Neural cell (in vitro differentiated cells): ENCODE measurements around the gene TIAL1. TPM values are rescaled to one million over a fixed set of nuclear protein-coding genes. Genes with fewer than 3 reads are reported as not detected.

Experiments
- H2AFZ ChIP-seq: fragments of 200-600, 300-800 bp; sonication (generic), shearing (Covaris generic); 2 replicates; pipeline ENCODE4 v1.6.0; 2014; ENCODE audit warnings: low read depth, mild to moderate bottlenecking, antibody characterized with exemption, low read length, moderate library complexity
- H3F3A ChIP-seq: fragments of 200-600 bp; shearing (Covaris generic); 2 replicates; pipeline ENCODE4 v1.6.1; 2016; ENCODE audit warnings: mild to moderate bottlenecking, moderate library complexity, mixed read lengths, antibody characterized with exemption, low read length; ENCODE audit not compliant: insufficient read depth, poor library complexity, severe bottlenecking
- H3K27ac ChIP-seq: fragments of 200-600, 300-800 bp; sonication (generic), shearing (Covaris generic); 2 replicates; pipeline ENCODE4 v1.5.1; 2014; ENCODE audit warnings: mild to moderate bottlenecking, low read length, moderate library complexity
- H3K27me3 ChIP-seq: fragments of 300-800, 200-600 bp; sonication (generic), shearing (Covaris generic); 2 replicates; pipeline ENCODE4 v1.6.0; 2014; ENCODE audit warnings: mild to moderate bottlenecking, low read depth, low read length, moderate library complexity; ENCODE audit not compliant: insufficient read depth
- H3K36me3 ChIP-seq: fragments of 300-800, 200-600 bp; sonication (generic), shearing (Covaris generic); 2 replicates; pipeline ENCODE4 v1.5.1; 2014; ENCODE audit warnings: mild to moderate bottlenecking, antibody characterized with exemption, low read length, moderate library complexity; ENCODE audit not compliant: insufficient read depth
- H3K4me2 ChIP-seq: fragments of 300-800, 200-600 bp; sonication (generic), shearing (Covaris generic); 2 replicates; pipeline ENCODE4 v1.6.0; 2014; ENCODE audit warnings: mild to moderate bottlenecking, low read length
- H3K4me3 ChIP-seq: fragments of 300-800, 200-600 bp; sonication (generic), shearing (Covaris generic); 2 replicates; pipeline ENCODE4 v1.5.1; 2014; ENCODE audit warnings: mild to moderate bottlenecking, low read length, moderate library complexity
- H3K79me2 ChIP-seq: fragments of 200-600 bp; shearing (Covaris generic); replicated peaks from 2 replicates; pipeline ENCODE4 v1.6.0; 2014; ENCODE audit warnings: mild to moderate bottlenecking, low read length, moderate library complexity; ENCODE audit not compliant: insufficient read depth
- H3K9ac ChIP-seq: fragments of 300-800, 200-600 bp; sonication (generic), shearing (Covaris generic); 2 replicates; pipeline ENCODE4 v1.6.1; 2016; ENCODE audit warnings: mild to moderate bottlenecking, low read length, mixed read lengths
- H3K9me2 ChIP-seq: fragments of 200-600 bp; shearing (Covaris generic); 2 replicates; pipeline ENCODE4 v1.6.1; 2016; ENCODE audit warnings: mild to moderate bottlenecking, low read length, mixed read lengths; ENCODE audit not compliant: insufficient read depth
- H3K9me3 ChIP-seq: fragments of 200-600, 300-800 bp; sonication (generic), shearing (Covaris generic); 2 replicates; pipeline ENCODE4 v1.6.1; 2016; ENCODE audit warnings: mild to moderate bottlenecking, mixed run types, low read length, moderate library complexity, mixed read lengths
- H4K20me1 ChIP-seq: fragments of 200-600 bp; shearing (Covaris generic); 2 replicates; pipeline ENCODE4 v1.6.1; 2016; ENCODE audit warnings: mild to moderate bottlenecking, mixed run types; ENCODE audit not compliant: insufficient read depth
- EP300 ChIP-seq: fragments of 450-650 bp; conservative IDR thresholded peaks from 2 replicates; pipeline ENCODE4 v1.6.1; 2014; ENCODE audit warnings: antibody characterized with exemption, mild to moderate bottlenecking, moderate library complexity; ENCODE audit not compliant: poor library complexity, severe bottlenecking
- EZH2 ChIP-seq: fragments of 200-600, 300-800 bp; shearing (Covaris generic), sonication (generic); IDR thresholded peaks from 2 replicates; pipeline ENCODE4 v1.6.1; 2014; ENCODE audit warnings: antibody characterized with exemption, low read length, borderline replicate concordance, mild to moderate bottlenecking; ENCODE audit not compliant: insufficient read depth, poor library complexity, severe bottlenecking
- MXI1 ChIP-seq: fragments of 450-650 bp; conservative IDR thresholded peaks from 2 replicates; pipeline ENCODE4 v1.6.1; 2014; ENCODE audit warnings: antibody characterized with exemption, mild to moderate bottlenecking; ENCODE audit not compliant: poor library complexity, severe bottlenecking
- POLR2AphosphoS5 ChIP-seq: IDR thresholded peaks from 2 replicates; pipeline ENCODE4 v1.6.1; 2012
- RAD21 ChIP-seq: fragments of 450-650 bp; conservative IDR thresholded peaks from 2 replicates; pipeline ENCODE4 v1.6.1; 2014; ENCODE audit warnings: antibody characterized with exemption, mild to moderate bottlenecking, moderate library complexity
- SMC3 ChIP-seq: fragments of 450-650 bp; conservative IDR thresholded peaks from 2 replicates; pipeline ENCODE4 v1.6.1; 2014; ENCODE audit warnings: antibody characterized with exemption, mild to moderate bottlenecking, moderate library complexity; ENCODE audit not compliant: poor library complexity
- TAF1 ChIP-seq: IDR thresholded peaks from 2 replicates; pipeline ENCODE4 v1.6.1; 2012; ENCODE audit warnings: low read depth
- polyA plus RNA-seq: library from polyadenylated mRNA; depleted of rRNA; stranded (reverse); fragments of >200 nt; gene quantifications from 2 replicates; pipeline ENCODE4 v1.2.3, GENCODE V29; 2014
- TF ChIP-seq, protein P1 (sequence below): fragments of 450-650 bp; IDR thresholded peaks from 2 replicates; pipeline ENCODE4 v1.5.1; 2014; ENCODE audit warnings: antibody characterized with exemption, mild to moderate bottlenecking, moderate library complexity; ENCODE audit not compliant: poor library complexity, severe bottlenecking
- TF ChIP-seq, protein P2 (sequence below): IDR thresholded peaks from 2 replicates; pipeline ENCODE4 v1.6.1; 2012; ENCODE audit warnings: borderline replicate concordance

The TIAL1 gene
- polyA plus RNA-seq, 1 donor from 2014 or later: 85.1 TPM

DNA sequence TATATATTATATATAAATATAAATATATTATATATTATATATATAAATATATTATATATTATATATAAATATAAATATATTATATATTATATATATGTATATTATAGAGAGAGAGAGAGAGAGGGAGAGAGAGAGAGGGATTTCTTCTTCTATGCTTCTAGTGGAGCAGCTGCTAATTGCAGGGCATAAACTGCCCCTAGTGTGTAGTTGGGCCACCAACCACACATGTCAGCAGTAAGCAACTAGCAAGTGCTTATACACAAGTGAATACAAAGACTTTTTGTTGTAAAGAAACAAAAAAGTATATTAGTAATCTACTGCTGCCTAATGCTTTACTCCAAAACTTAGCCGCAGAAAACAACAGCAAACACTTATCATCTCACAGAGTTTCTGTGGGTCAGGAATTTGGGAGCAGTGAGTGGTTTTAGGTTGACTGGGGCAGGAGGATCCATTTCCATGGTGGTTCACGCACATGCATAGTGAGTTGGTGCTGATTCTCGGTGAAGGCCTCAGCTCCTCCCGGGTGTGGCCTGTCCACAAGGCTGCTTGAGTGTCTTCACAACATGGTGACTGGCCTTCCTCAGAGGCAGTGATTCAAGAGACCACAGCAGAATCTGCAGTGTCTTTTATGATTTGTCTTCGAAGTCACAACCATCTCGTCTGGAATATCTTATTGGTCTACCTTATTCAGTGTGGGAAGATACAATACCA lies 29.0 kb upstream of the TIAL1 start:
- no peaks in the 10 kb centered on the region for H3K79me2 ChIP-seq
- H3K4me2 ChIP-seq: no peak overlapping the region
- no peaks in the 10 kb centered on the region for H3K36me3 ChIP-seq
- H3K9me2 ChIP-seq: no peaks in the 10 kb centered on the region
- no peak overlapping the region for H3K27ac ChIP-seq
- TF ChIP-seq EZH2 (no peak), MXI1 (no peak), RAD21 (no peak), POLR2AphosphoS5 (no peak), TAF1 (no peak), SMC3 (no peak)
- TF ChIP-seq, protein P1, sequence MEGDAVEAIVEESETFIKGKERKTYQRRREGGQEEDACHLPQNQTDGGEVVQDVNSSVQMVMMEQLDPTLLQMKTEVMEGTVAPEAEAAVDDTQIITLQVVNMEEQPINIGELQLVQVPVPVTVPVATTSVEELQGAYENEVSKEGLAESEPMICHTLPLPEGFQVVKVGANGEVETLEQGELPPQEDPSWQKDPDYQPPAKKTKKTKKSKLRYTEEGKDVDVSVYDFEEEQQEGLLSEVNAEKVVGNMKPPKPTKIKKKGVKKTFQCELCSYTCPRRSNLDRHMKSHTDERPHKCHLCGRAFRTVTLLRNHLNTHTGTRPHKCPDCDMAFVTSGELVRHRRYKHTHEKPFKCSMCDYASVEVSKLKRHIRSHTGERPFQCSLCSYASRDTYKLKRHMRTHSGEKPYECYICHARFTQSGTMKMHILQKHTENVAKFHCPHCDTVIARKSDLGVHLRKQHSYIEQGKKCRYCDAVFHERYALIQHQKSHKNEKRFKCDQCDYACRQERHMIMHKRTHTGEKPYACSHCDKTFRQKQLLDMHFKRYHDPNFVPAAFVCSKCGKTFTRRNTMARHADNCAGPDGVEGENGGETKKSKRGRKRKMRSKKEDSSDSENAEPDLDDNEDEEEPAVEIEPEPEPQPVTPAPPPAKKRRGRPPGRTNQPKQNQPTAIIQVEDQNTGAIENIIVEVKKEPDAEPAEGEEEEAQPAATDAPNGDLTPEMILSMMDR: no peak
- TF ChIP-seq, protein P2, sequence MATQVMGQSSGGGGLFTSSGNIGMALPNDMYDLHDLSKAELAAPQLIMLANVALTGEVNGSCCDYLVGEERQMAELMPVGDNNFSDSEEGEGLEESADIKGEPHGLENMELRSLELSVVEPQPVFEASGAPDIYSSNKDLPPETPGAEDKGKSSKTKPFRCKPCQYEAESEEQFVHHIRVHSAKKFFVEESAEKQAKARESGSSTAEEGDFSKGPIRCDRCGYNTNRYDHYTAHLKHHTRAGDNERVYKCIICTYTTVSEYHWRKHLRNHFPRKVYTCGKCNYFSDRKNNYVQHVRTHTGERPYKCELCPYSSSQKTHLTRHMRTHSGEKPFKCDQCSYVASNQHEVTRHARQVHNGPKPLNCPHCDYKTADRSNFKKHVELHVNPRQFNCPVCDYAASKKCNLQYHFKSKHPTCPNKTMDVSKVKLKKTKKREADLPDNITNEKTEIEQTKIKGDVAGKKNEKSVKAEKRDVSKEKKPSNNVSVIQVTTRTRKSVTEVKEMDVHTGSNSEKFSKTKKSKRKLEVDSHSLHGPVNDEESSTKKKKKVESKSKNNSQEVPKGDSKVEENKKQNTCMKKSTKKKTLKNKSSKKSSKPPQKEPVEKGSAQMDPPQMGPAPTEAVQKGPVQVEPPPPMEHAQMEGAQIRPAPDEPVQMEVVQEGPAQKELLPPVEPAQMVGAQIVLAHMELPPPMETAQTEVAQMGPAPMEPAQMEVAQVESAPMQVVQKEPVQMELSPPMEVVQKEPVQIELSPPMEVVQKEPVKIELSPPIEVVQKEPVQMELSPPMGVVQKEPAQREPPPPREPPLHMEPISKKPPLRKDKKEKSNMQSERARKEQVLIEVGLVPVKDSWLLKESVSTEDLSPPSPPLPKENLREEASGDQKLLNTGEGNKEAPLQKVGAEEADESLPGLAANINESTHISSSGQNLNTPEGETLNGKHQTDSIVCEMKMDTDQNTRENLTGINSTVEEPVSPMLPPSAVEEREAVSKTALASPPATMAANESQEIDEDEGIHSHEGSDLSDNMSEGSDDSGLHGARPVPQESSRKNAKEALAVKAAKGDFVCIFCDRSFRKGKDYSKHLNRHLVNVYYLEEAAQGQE: no peak
- no peaks in the 10 kb centered on the region for H3K9me3 ChIP-seq
- no peaks in the 10 kb centered on the region for H3K27me3 ChIP-seq
- no peak overlapping the region for H3K4me3 ChIP-seq
- no peak overlapping the region for H3K9ac ChIP-seq
- no peaks in the 10 kb centered on the region for H3F3A ChIP-seq
- no peak overlapping the region for H2AFZ ChIP-seq
- H4K20me1 ChIP-seq: no peaks in the 10 kb centered on the region

DNA sequence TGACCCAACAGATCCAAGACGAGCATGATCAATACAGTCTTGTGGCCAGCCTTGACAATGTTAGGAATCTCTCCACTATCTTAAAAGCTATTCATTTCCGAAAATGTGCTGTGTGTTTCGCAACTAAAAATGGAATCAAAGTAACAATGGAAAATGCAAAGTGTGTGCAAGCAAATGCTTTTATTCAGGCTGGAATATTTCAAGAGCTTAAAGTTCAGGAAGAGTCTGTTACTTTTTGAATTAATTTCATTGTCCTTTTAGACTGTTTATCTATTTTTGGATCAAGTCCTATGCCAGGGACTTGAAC lies 24.3 kb upstream of the TIAL1 start:
- TF ChIP-seq EP300: no peak
- TF ChIP-seq, protein P1: no peak
- no peak for TF ChIP-seq RAD21
- TF ChIP-seq, protein P2: no peak
- no peak for TF ChIP-seq POLR2AphosphoS5
- TF ChIP-seq EZH2: no peak
- TF ChIP-seq MXI1: no peak
- TF ChIP-seq TAF1: no peak
- TF ChIP-seq SMC3: no peak
- Histone ChIP-seq H3K9me3 (no peaks in the 10 kb centered on the region), H3K79me2 (no peaks in the 10 kb centered on the region), H3F3A (no peaks in the 10 kb centered on the region), H3K27me3 (no peaks in the 10 kb centered on the region), H3K4me2 (no peak overlapping the region), H4K20me1 (no peaks in the 10 kb centered on the region), H3K27ac (no peak overlapping the region), H2AFZ (no peak overlapping the region), H3K4me3 (no peak overlapping the region), H3K36me3 (no peaks in the 10 kb centered on the region), H3K9ac (no peak overlapping the region), H3K9me2 (no peaks in the 10 kb centered on the region)
